WTC11 (cell line): ENCODE data around the gene MND1. TPM values are rescaled to one million over a fixed set of nuclear protein-coding genes. Genes with fewer than 3 reads are reported as not detected.

Experiments
- ATAC-seq: fragments of 200-7000 bp; cut with Tn5 transposase; 2 replicates; pipeline ENCODE4 v1.10.0; 2021; ENCODE audit warnings: mild to moderate bottlenecking, moderate library complexity
- CTCF ChIA-PET: fragments of 300-600 bp; sonication (Branson Sonifier 250); formaldehyde crosslinking; loops from one replicate; lab custom pipeline; 2021; ENCODE audit warnings: antibody characterized with exemption; lab: Charles Lee
- POLR2A ChIA-PET: fragments of 350-600 bp; sonication (Branson Sonifier 250); formaldehyde crosslinking; loops from one replicate; lab custom pipeline; 2021; ENCODE audit warnings: antibody characterized with exemption; lab: Charles Lee
- DNase-seq: peaks from one replicate; pipeline ENCODE4 v3.0.0; 2021; ENCODE audit warnings: low spot score
- H3K27ac Mint-ChIP-seq: 2 replicates; pipeline ENCODE4 v1.8.0; 2021; ENCODE audit warnings: mixed read lengths
- H3K27me3 Mint-ChIP-seq: 2 replicates; pipeline ENCODE4 v1.8.0; 2021; ENCODE audit warnings: low read depth, mild to moderate bottlenecking, moderate library complexity, mixed read lengths
- H3K36me3 Mint-ChIP-seq: 2 replicates; pipeline ENCODE4 v1.8.0; 2021; ENCODE audit warnings: mixed read lengths
- H3K4me1 Mint-ChIP-seq: 2 replicates; pipeline ENCODE4 v1.8.0; 2022; ENCODE audit warnings: mixed read lengths
- H3K4me3 Mint-ChIP-seq: 2 replicates; pipeline ENCODE4 v1.8.0; 2021; ENCODE audit warnings: mild to moderate bottlenecking, moderate library complexity, mixed read lengths
- H3K9me3 Mint-ChIP-seq: 2 replicates; pipeline ENCODE4 v1.8.0; 2021; ENCODE audit warnings: mixed read lengths
- ATF1 ChIP-seq: sonication (generic); formaldehyde crosslinking; IDR thresholded peaks from 2 replicates; pipeline ENCODE4 v1.8.1; 2023; ENCODE audit warnings: mild to moderate bottlenecking, moderate library complexity, missing genetic modification reagents
- E2F5 ChIP-seq: sonication (generic); formaldehyde crosslinking; IDR thresholded peaks from 2 replicates; pipeline ENCODE4 v1.8.1; 2022; ENCODE audit warnings: mild to moderate bottlenecking, moderate library complexity, missing genetic modification reagents
- EMX1 ChIP-seq: fragments of 250-450 bp; sonication (Bioruptor Pico); IDR thresholded peaks from 2 replicates; pipeline ENCODE4 v1.8.0; 2021; ENCODE audit warnings: mild to moderate bottlenecking
- FOXP1 ChIP-seq: sonication (generic); formaldehyde crosslinking; IDR thresholded peaks from 2 replicates; pipeline ENCODE4 v1.8.0; 2022; ENCODE audit warnings: missing genetic modification reagents, mild to moderate bottlenecking, moderate library complexity, borderline replicate concordance
- HMGXB4 ChIP-seq: sonication (generic); formaldehyde crosslinking; IDR thresholded peaks from 2 replicates; pipeline ENCODE4 v1.8.1; 2023; ENCODE audit warnings: mild to moderate bottlenecking, moderate library complexity, missing genetic modification reagents
- MXD4 ChIP-seq: fragments of 250-450 bp; sonication (Bioruptor Pico); IDR thresholded peaks from 2 replicates; pipeline ENCODE4 v1.8.0; 2021; ENCODE audit warnings: mild to moderate bottlenecking, moderate library complexity, borderline replicate concordance
- MYBL2 ChIP-seq: sonication (generic); formaldehyde crosslinking; IDR thresholded peaks from 2 replicates; pipeline ENCODE4 v1.8.1; 2023; ENCODE audit warnings: mild to moderate bottlenecking, moderate library complexity, missing genetic modification reagents
- NFATC4 ChIP-seq: fragments of 250-450 bp; sonication (Bioruptor Pico); IDR thresholded peaks from 2 replicates; pipeline ENCODE4 v1.9.0; 2021; ENCODE audit warnings: mild to moderate bottlenecking
- NR1H2 ChIP-seq: sonication (generic); formaldehyde crosslinking; IDR thresholded peaks from 2 replicates; pipeline ENCODE4 v1.9.0; 2021; ENCODE audit warnings: mild to moderate bottlenecking, moderate library complexity, missing genetic modification reagents
- NR3C1 ChIP-seq: sonication (generic); formaldehyde crosslinking; conservative IDR thresholded peaks from 2 replicates; pipeline ENCODE4 v1.8.1; 2023; ENCODE audit warnings: low read depth, mild to moderate bottlenecking, missing genetic modification reagents
- RELA ChIP-seq: sonication (generic); formaldehyde crosslinking; IDR thresholded peaks from 2 replicates; pipeline ENCODE4 v1.8.1; 2022; ENCODE audit warnings: missing genetic modification reagents, mild to moderate bottlenecking, borderline replicate concordance
- SMAD3 ChIP-seq: sonication (generic); formaldehyde crosslinking; IDR thresholded peaks from 2 replicates; pipeline ENCODE4 v1.8.0; 2022; ENCODE audit warnings: missing genetic modification reagents, mild to moderate bottlenecking, borderline replicate concordance
- SMAD4 ChIP-seq: sonication (generic); formaldehyde crosslinking; IDR thresholded peaks from 2 replicates; pipeline ENCODE4 v1.8.0; 2022; ENCODE audit warnings: mild to moderate bottlenecking, missing genetic modification reagents
- STAT6 ChIP-seq: sonication (generic); formaldehyde crosslinking; conservative IDR thresholded peaks from 2 replicates; pipeline ENCODE4 v1.8.1; 2023; ENCODE audit warnings: mild to moderate bottlenecking, low read depth, missing genetic modification reagents, moderate library complexity
- TEAD1 ChIP-seq: sonication (generic); formaldehyde crosslinking; IDR thresholded peaks from 2 replicates; pipeline ENCODE4 v1.8.0; 2022; ENCODE audit warnings: mild to moderate bottlenecking, missing genetic modification reagents
- TEAD4 ChIP-seq: sonication (generic); formaldehyde crosslinking; IDR thresholded peaks from 2 replicates; pipeline ENCODE4 v1.8.0; 2022; ENCODE audit warnings: mild to moderate bottlenecking, missing genetic modification reagents
- USF2 ChIP-seq: sonication (generic); formaldehyde crosslinking; IDR thresholded peaks from 2 replicates; pipeline ENCODE4 v1.8.1; 2023; ENCODE audit warnings: mild to moderate bottlenecking, missing genetic modification reagents, moderate library complexity
- ZNF232 ChIP-seq: sonication (generic); formaldehyde crosslinking; IDR thresholded peaks from 2 replicates; pipeline ENCODE4 v1.8.0; 2022; ENCODE audit warnings: mild to moderate bottlenecking, missing genetic modification reagents
- ZNF317 ChIP-seq: sonication (generic); formaldehyde crosslinking; IDR thresholded peaks from 2 replicates; pipeline ENCODE4 v1.8.1; 2023; ENCODE audit warnings: low read depth, mild to moderate bottlenecking, moderate library complexity, missing genetic modification reagents, borderline replicate concordance
- total RNA-seq: library from RNA; stranded (reverse); gene quantifications from 3 replicates; pipeline ENCODE4 v1.2.3, GENCODE V29; 2021

Gene MND1
- total RNA-seq, 1 experiment from 2014 or later = 36.0 TPM

GRCh38 chr4:153342751-153343552 lies 1.5 kb upstream of the MND1 start (continued):
- TF ChIP-seq SMAD3 (CRISPR knock-in tag) (no peak), TEAD1 (CRISPR knock-in tag) (no peak)
- TF ChIP-seq, all 79 proteins: peak for 0

- DNase-seq (peak; percentile 39), ATAC-seq (peak; percentile 25)
- H3K4me3 Mint-ChIP-seq = peak overlapping the region; percentile 87
- no peaks in the 10 kb centered on the region; the same call in 1 of the 2 replicates for H3K36me3 Mint-ChIP-seq
- POLR2A ChIA-PET = interaction anchor here (1.6 kb wide), 1 partner anchor 121 kb away, joined by 5 read pairs; the partner anchor contains the start of gene TMEM131L
- no peaks in the 10 kb centered on the region for H3K9me3 Mint-ChIP-seq
- CTCF ChIA-PET = interaction anchor here (1.1 to 2.7 kb wide), 5 partner anchors 73 to 294 kb away, joined by 3 to 8 read pairs (median 3); partner anchors contain the start of gene TMEM131L
- H3K27me3 Mint-ChIP-seq = no peaks in the 10 kb centered on the region
- peaks cover 35% of the 10 kb centered on the region for H3K4me1 Mint-ChIP-seq
- H3K27ac Mint-ChIP-seq = peak overlapping the region; percentile 94
- TF ChIP-seq NFATC4 (CRISPR knock-in tag) = 0 out of 2 replicates have a peak, but pooled peaks have one; percentile 39
- TF ChIP-seq ATF1 (CRISPR knock-in tag) = peak; percentile 5; the same call in 1 of the 2 replicates
- peak; percentile 65; the same call in 1 of the 2 replicates for TF ChIP-seq HMGXB4 (CRISPR knock-in tag)
- no peak for TF ChIP-seq FOXP1 (CRISPR knock-in tag)
Observed at GRCh38 chr4:153345012-153345981, 809 bp downstream of the MND1 start.

GRCh38 chr4:153346031-153346430 lies 1.5 kb downstream of the MND1 start:
- Mint-ChIP-seq H3K27ac (no peak overlapping the region), H3K27me3 (no peaks in the 10 kb centered on the region), H3K4me1 (peaks cover 35% of the 10 kb centered on the region), H3K4me3 (peak overlapping the region; percentile 87), H3K9me3 (no peaks in the 10 kb centered on the region), H3K36me3 (peaks cover 2% of the 10 kb centered on the region; the same call in 1 of the 2 replicates)
- DNase-seq = no peak
- no peak for TF ChIP-seq EMX1 (CRISPR knock-in tag)
- TF ChIP-seq NR1H2 = no peak
- no peak for TF ChIP-seq E2F5 (CRISPR knock-in tag)
- TF ChIP-seq ZNF317 (CRISPR knock-in tag) = no peak
- TF ChIP-seq ZNF232 (CRISPR knock-in tag) = no peak
- no peak for TF ChIP-seq TEAD4 (CRISPR knock-in tag)
- TF ChIP-seq HMGXB4 (CRISPR knock-in tag) = no peak
- no peak for TF ChIP-seq SMAD3 (CRISPR knock-in tag)
- no peak for TF ChIP-seq ATF1 (CRISPR knock-in tag)
- no peak for TF ChIP-seq NR3C1 (CRISPR knock-in tag)
- TF ChIP-seq MXD4 = no peak
- TF ChIP-seq SMAD4 (CRISPR knock-in tag) = no peak
- no peak for TF ChIP-seq MYBL2 (CRISPR knock-in tag)
- TF ChIP-seq USF2 (CRISPR knock-in tag) = no peak
- TF ChIP-seq STAT6 (CRISPR knock-in tag) = no peak
- no peak for TF ChIP-seq RELA (CRISPR knock-in tag)
- POLR2A ChIA-PET = interaction anchor here (1.6 kb wide), 1 partner anchor 120 kb away, joined by 5 read pairs; the partner anchor contains the start of gene TMEM131L
- ATAC-seq = no peak
- CTCF ChIA-PET = interaction anchor here (0.6 to 2.7 kb wide), 13 partner anchors 8 to 303 kb away, joined by 3 to 10 read pairs (median 4); partner anchors contain the start of gene TMEM131L
